Liver (tissue), 9 donors: ENCODE measurements around the gene PARVB. TPM values are rescaled to one million over a fixed set of nuclear protein-coding genes. Genes with fewer than 3 reads are reported as not detected.

Source experiments
- DNase-seq: peaks from one replicate; pipeline ENCODE4 v3.0.0-alpha.2; 2017; ENCODE audit warnings: low spot score
- H3K27ac ChIP-seq, 2 donors: one replicate each; pipeline ENCODE4 v1.7.0; 2013; ENCODE audit warnings: inconsistent platforms in 2 of 2, low read length in 2 of 2, control low read depth in 1 of 2, low read depth in 1 of 2, mild to moderate bottlenecking in 1 of 2
- H3K27me3 ChIP-seq, 4 donors: one replicate each; pipeline versions ENCODE4 v1.6.1 to v1.7.0; 2013; ENCODE audit warnings: low read length in 3 of 4, inconsistent platforms in 1 of 4, mild to moderate bottlenecking in 1 of 4, moderate library complexity in 1 of 4; ENCODE audit not compliant: control insufficient read depth in 4 of 4, insufficient read depth in 4 of 4
- H3K36me3 ChIP-seq, 4 donors: one replicate each; pipeline versions ENCODE4 v1.6.1 to v1.7.0; 2013; ENCODE audit warnings: low read length in 3 of 4, mild to moderate bottlenecking in 3 of 4, low read depth in 1 of 4, moderate library complexity in 1 of 4; ENCODE audit not compliant: control insufficient read depth in 4 of 4, insufficient read depth in 3 of 4
- H3K4me1 ChIP-seq, 4 donors: one replicate each; pipeline versions ENCODE4 v1.6.1 to v1.7.0; 2013; ENCODE audit warnings: low read length in 3 of 4, mild to moderate bottlenecking in 3 of 4, moderate library complexity in 1 of 4; ENCODE audit not compliant: control insufficient read depth in 4 of 4, insufficient read depth in 4 of 4
- H3K4me3 ChIP-seq, 3 donors: one replicate each; pipeline versions ENCODE4 v1.6.1 to v1.7.0; 2013; ENCODE audit warnings: low read length in 3 of 3, control low read depth in 1 of 3, low read depth in 1 of 3, mild to moderate bottlenecking in 1 of 3
- H3K9ac ChIP-seq, 2 donors: one replicate each; pipeline ENCODE4 v1.7.0; 2013; ENCODE audit warnings: low read length in 2 of 2, mild to moderate bottlenecking in 2 of 2, moderate library complexity in 2 of 2, control low read depth in 1 of 2, low read depth in 1 of 2
- H3K9me3 ChIP-seq, 4 donors: one replicate each; pipeline versions ENCODE4 v1.6.1 to v1.7.0; 2013; ENCODE audit warnings: low read length in 3 of 4; ENCODE audit not compliant: control insufficient read depth in 4 of 4
- EGR1 ChIP-seq, 2 donors: IDR thresholded peaks; 2 replicates each; pipeline ENCODE4 v1.6.1; 2016 to 2018; ENCODE audit warnings: antibody characterized with exemption in 2 of 2, low read depth in 2 of 2
- FOXA1 ChIP-seq: IDR thresholded peaks from 2 replicates; pipeline ENCODE4 v1.6.1; 2016; ENCODE audit warnings: antibody characterized with exemption
- FOXA2 ChIP-seq: IDR thresholded peaks from 2 replicates; pipeline ENCODE4 v1.6.1; 2016; ENCODE audit warnings: antibody characterized with exemption
- GABPA ChIP-seq, 2 donors: IDR thresholded peaks in 1 of 2; conservative IDR thresholded peaks in 1 of 2; 2 replicates each; pipeline ENCODE4 v1.6.1; 2016; ENCODE audit warnings: antibody characterized with exemption in 2 of 2, mild to moderate bottlenecking in 1 of 2, moderate library complexity in 1 of 2
- JUND ChIP-seq, 2 donors: IDR thresholded peaks; 2 replicates each; pipeline ENCODE4 v1.6.1; 2016; ENCODE audit warnings: antibody characterized with exemption in 2 of 2
- NR2F2 ChIP-seq: IDR thresholded peaks from 2 replicates; pipeline ENCODE4 v1.6.1; 2016; ENCODE audit warnings: antibody characterized with exemption
- RAD21 ChIP-seq, 2 donors: IDR thresholded peaks; 2 replicates each; pipeline ENCODE4 v1.6.1; 2016; ENCODE audit warnings: antibody characterized with exemption in 2 of 2, mild to moderate bottlenecking in 2 of 2
- SP1 ChIP-seq: IDR thresholded peaks from 2 replicates; pipeline ENCODE4 v1.6.1; 2018; ENCODE audit warnings: antibody characterized with exemption, mild to moderate bottlenecking
- TAF1 ChIP-seq: conservative IDR thresholded peaks from 2 replicates; pipeline ENCODE4 v1.6.1; 2016; ENCODE audit warnings: antibody characterized with exemption, mild to moderate bottlenecking
- YY1 ChIP-seq: IDR thresholded peaks from 2 replicates; pipeline ENCODE4 v1.6.1; 2016; ENCODE audit warnings: antibody characterized with exemption, mild to moderate bottlenecking
- WGBS: extraction: QIAGEN DNeasy Blood & Tissue Kit; methylation state at CpG from one replicate; pipeline ENCODE4 v1.1.7; 2013; 5-methylcytosine and 5-hydroxymethylcytosine counted together
- polyA plus RNA-seq, 2 donors: library from polyadenylated mRNA; stranded (reverse) in 1 of 2; unstranded in 1 of 2; fragments of 200-250 nt in 1 of 2; fragments of >200 nt in 1 of 2; fragmentation: Nextera tagmentation in 1 of 2; extraction: Ambion mirVana in 1 of 2; gene quantifications; one replicate each; pipeline versions ENCODE4 v1.2.1 to v1.2.3, GENCODE V29; 2013 to 2015
- total RNA-seq, 2 donors: library from RNA; depleted of rRNA; stranded (reverse); fragments of >200 nt; gene quantifications; one replicate each; pipeline ENCODE4 v1.2.3, GENCODE V29; 2014
- TF ChIP-seq, protein P1 (sequence below): IDR thresholded peaks from 2 replicates; pipeline ENCODE4 v1.6.1; 2016; ENCODE audit warnings: antibody characterized with exemption
- TF ChIP-seq, protein P2 (sequence below): IDR thresholded peaks from 2 replicates; pipeline ENCODE4 v1.6.1; 2016; ENCODE audit warnings: antibody characterized with exemption
- TF ChIP-seq, protein P3 (sequence below): fragments of 150-350 bp; IDR thresholded peaks from 2 replicates; pipeline ENCODE4 v1.5.1; 2017; ENCODE audit warnings: improper control_type of control experiment, low read depth, low read length; ENCODE audit not compliant: missing input control
- TF ChIP-seq, protein P4 (sequence below): IDR thresholded peaks from 2 replicates; pipeline ENCODE4 v1.6.1; 2016; ENCODE audit warnings: antibody characterized with exemption, mild to moderate bottlenecking
- TF ChIP-seq, protein P5 (sequence below): IDR thresholded peaks from 2 replicates; pipeline ENCODE4 v1.6.1; 2016; ENCODE audit warnings: antibody characterized with exemption
- donor health status: healthy.
- donor health status: healthy.
- donor health status: healthy.
- donor health status: healthy.
- donor health status: healthy.

The PARVB gene
- total and polyA plus RNA-seq, 4 donors: 3.2 to 55.5 (median 17.7) TPM

DNA sequence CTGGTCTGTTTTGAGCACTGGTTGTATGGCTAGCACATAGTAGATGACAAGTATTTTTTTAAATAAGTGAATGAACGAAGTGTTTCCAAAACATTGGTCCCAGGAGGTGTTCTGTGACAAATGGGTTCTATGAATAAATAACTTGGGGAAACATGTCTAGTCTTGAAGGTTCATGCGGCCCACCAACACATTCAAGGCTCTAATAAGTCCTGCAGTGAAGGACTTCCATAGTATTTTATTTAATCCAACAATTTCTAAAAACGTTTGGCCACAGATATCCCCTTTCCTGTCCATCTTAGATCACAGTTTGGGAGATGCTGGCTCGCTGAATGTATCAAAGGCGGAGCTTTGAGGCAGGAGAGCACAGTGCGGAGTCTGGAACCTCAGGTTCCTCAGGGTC lies 179.1 kb downstream of the PARVB start:
- no peak for DNase-seq
- Histone ChIP-seq H3K9me3 (no peaks in the 10 kb centered on the region), H3K36me3 (peaks cover 0 to 2% (median 0%) of the 10 kb centered on the region in 4 donors), H3K9ac (no peak overlapping the region), H3K27ac (no peak overlapping the region), H3K27me3 (no peaks in the 10 kb centered on the region), H3K4me3 (no peak overlapping the region), H3K4me1 (no peaks in the 10 kb centered on the region)
- WGBS: 49% methylated on average over 6 of the region's 6 CpGs
- TF ChIP-seq, protein P1, sequence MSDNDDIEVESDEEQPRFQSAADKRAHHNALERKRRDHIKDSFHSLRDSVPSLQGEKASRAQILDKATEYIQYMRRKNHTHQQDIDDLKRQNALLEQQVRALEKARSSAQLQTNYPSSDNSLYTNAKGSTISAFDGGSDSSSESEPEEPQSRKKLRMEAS: no peak
- no peak for TF ChIP-seq SP1
- TF ChIP-seq JUND (IDR thresholded peaks at IDR 0.05): no peak
- TF ChIP-seq, protein P2, sequence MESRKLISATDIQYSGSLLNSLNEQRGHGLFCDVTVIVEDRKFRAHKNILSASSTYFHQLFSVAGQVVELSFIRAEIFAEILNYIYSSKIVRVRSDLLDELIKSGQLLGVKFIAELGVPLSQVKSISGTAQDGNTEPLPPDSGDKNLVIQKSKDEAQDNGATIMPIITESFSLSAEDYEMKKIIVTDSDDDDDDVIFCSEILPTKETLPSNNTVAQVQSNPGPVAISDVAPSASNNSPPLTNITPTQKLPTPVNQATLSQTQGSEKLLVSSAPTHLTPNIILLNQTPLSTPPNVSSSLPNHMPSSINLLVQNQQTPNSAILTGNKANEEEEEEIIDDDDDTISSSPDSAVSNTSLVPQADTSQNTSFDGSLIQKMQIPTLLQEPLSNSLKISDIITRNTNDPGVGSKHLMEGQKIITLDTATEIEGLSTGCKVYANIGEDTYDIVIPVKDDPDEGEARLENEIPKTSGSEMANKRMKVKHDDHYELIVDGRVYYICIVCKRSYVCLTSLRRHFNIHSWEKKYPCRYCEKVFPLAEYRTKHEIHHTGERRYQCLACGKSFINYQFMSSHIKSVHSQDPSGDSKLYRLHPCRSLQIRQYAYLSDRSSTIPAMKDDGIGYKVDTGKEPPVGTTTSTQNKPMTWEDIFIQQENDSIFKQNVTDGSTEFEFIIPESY: no peak

DNA sequence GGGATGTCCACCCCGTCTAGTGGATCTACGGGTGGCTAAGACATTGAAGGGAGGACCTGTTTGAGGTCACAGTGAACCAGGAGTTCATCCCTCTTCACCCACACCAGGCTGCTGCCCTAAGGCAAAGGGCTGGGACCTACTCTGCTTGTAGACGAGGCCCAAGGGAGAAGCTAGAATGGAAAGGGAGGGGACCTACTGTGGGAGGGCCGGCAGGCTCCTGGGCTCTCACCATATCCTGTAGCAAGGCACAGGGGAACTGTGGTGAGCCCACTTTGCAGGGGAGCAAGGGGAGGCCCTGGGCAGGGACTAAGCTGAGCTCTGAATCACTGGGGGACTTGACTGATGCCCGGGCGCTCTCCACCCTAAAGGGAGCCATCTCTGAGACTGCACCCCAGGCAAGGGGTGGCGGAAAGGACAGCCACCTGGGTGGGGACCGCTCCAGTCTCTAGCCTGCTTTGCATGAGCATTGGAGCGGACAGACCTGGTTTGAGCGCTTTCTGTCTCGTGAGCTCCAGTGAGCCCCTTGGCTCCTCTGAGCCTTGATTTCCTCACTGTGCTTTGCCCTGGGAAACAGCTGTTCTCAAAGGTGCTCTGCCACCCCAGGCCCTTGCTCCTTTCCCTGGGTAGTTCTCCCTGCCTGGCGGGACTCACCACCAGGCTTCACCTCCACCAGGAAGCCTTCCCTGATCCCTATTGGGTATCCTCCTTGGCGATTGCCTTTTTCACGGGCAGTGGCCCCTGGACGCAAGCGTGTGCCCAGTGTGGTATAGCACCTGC lies 180.8 kb downstream of the PARVB start:
- 83% methylated on average over 16 of the region's 16 CpGs for WGBS
- no peak overlapping the region for H3K4me3 ChIP-seq
- H3K27me3 ChIP-seq: no peaks in the 10 kb centered on the region
- DNase-seq: no peak
- H3K4me1 ChIP-seq: no peaks in the 10 kb centered on the region
- TF ChIP-seq EGR1 (IDR thresholded peaks at IDR 0.05; ENCODE audit: low read depth in 2 of 2): no peak
- TF ChIP-seq RAD21 (IDR thresholded peaks at IDR 0.05): no peak
- TF ChIP-seq FOXA2: no peak
- TF ChIP-seq JUND (IDR thresholded peaks at IDR 0.05): no peak
- TF ChIP-seq NR2F2: no peak
- no peak for TF ChIP-seq SP1
- TF ChIP-seq, protein P3, sequence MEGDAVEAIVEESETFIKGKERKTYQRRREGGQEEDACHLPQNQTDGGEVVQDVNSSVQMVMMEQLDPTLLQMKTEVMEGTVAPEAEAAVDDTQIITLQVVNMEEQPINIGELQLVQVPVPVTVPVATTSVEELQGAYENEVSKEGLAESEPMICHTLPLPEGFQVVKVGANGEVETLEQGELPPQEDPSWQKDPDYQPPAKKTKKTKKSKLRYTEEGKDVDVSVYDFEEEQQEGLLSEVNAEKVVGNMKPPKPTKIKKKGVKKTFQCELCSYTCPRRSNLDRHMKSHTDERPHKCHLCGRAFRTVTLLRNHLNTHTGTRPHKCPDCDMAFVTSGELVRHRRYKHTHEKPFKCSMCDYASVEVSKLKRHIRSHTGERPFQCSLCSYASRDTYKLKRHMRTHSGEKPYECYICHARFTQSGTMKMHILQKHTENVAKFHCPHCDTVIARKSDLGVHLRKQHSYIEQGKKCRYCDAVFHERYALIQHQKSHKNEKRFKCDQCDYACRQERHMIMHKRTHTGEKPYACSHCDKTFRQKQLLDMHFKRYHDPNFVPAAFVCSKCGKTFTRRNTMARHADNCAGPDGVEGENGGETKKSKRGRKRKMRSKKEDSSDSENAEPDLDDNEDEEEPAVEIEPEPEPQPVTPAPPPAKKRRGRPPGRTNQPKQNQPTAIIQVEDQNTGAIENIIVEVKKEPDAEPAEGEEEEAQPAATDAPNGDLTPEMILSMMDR: no peak
- no peak for TF ChIP-seq YY1
- TF ChIP-seq TAF1: no peak
- TF ChIP-seq, protein P2: no peak
- TF ChIP-seq, protein P4, sequence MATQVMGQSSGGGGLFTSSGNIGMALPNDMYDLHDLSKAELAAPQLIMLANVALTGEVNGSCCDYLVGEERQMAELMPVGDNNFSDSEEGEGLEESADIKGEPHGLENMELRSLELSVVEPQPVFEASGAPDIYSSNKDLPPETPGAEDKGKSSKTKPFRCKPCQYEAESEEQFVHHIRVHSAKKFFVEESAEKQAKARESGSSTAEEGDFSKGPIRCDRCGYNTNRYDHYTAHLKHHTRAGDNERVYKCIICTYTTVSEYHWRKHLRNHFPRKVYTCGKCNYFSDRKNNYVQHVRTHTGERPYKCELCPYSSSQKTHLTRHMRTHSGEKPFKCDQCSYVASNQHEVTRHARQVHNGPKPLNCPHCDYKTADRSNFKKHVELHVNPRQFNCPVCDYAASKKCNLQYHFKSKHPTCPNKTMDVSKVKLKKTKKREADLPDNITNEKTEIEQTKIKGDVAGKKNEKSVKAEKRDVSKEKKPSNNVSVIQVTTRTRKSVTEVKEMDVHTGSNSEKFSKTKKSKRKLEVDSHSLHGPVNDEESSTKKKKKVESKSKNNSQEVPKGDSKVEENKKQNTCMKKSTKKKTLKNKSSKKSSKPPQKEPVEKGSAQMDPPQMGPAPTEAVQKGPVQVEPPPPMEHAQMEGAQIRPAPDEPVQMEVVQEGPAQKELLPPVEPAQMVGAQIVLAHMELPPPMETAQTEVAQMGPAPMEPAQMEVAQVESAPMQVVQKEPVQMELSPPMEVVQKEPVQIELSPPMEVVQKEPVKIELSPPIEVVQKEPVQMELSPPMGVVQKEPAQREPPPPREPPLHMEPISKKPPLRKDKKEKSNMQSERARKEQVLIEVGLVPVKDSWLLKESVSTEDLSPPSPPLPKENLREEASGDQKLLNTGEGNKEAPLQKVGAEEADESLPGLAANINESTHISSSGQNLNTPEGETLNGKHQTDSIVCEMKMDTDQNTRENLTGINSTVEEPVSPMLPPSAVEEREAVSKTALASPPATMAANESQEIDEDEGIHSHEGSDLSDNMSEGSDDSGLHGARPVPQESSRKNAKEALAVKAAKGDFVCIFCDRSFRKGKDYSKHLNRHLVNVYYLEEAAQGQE: no peak
- TF ChIP-seq GABPA (IDR thresholded peaks at IDR 0.05 in 1 of 2, conservative IDR thresholded peaks at IDR 0.05 in 1 of 2): no peak
- TF ChIP-seq, protein P1: no peak
- no peak for TF ChIP-seq FOXA1
- TF ChIP-seq, protein P5, sequence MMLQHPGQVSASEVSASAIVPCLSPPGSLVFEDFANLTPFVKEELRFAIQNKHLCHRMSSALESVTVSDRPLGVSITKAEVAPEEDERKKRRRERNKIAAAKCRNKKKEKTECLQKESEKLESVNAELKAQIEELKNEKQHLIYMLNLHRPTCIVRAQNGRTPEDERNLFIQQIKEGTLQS: no peak
- peaks cover 0 to 3% (median 3%) of the 10 kb centered on the region in 4 donors for H3K9me3 ChIP-seq
- H3K36me3 ChIP-seq: no peaks in the 10 kb centered on the region
- no peak overlapping the region for H3K27ac ChIP-seq
- H3K9ac ChIP-seq: no peak overlapping the region
